DND-41 (cell line): ENCODE results near the gene COL4A2.

Experiments used
- ATAC-seq: fragments of 200-7000 bp; cut with Tn5 transposase; 3 replicates; pipeline ENCODE4 v1.9.1; 2021; ENCODE audit warnings: low read depth; ENCODE audit not compliant: insufficient read depth
- DNase-seq: peaks from one replicate; pipeline ENCODE4 v3.0.0-alpha.2; 2020
- H2AFZ ChIP-seq: 2 replicates; pipeline ENCODE4 v1.6.0; 2012; ENCODE audit warnings: low read depth, low read length
- H3K27ac ChIP-seq: 2 replicates; pipeline ENCODE4 v1.5.1; 2012; ENCODE audit warnings: low read length, inconsistent platforms
- H3K27me3 ChIP-seq: fragments of 200-600 bp; sonication (generic); 2 replicates; pipeline ENCODE4 v1.6.0; 2012; ENCODE audit warnings: low read length, mild to moderate bottlenecking, inconsistent platforms; ENCODE audit not compliant: insufficient read depth, poor library complexity
- H3K36me3 ChIP-seq: 2 replicates; pipeline ENCODE4 v1.5.1; 2012; ENCODE audit warnings: low read length, inconsistent platforms; ENCODE audit not compliant: insufficient read depth
- H3K4me1 ChIP-seq: 2 replicates; pipeline ENCODE4 v1.5.1; 2012; ENCODE audit warnings: mild to moderate bottlenecking, low read length; ENCODE audit not compliant: insufficient read depth
- H3K4me2 ChIP-seq: 2 replicates; pipeline ENCODE4 v1.6.0; 2012; ENCODE audit warnings: mild to moderate bottlenecking, moderate library complexity, low read length, inconsistent platforms; ENCODE audit not compliant: insufficient read depth
- H3K4me3 ChIP-seq, 2 experiments: fragments of 200-600 bp in 1 of 2; shearing (Covaris generic) in 1 of 2; 2 replicates each; pipeline ENCODE4 v1.5.1; 2012 to 2016; ENCODE audit warnings: inconsistent platforms in 2 of 2, low read length in 2 of 2, mild to moderate bottlenecking in 2 of 2, low read depth in 1 of 2, moderate library complexity in 1 of 2
- H3K79me2 ChIP-seq: 2 replicates; pipeline ENCODE4 v1.6.0; 2012; ENCODE audit warnings: low read length, inconsistent platforms; ENCODE audit not compliant: insufficient read depth
- H3K9ac ChIP-seq: 2 replicates; pipeline ENCODE4 v1.6.0; 2012; ENCODE audit warnings: low read depth, mild to moderate bottlenecking, inconsistent platforms, low read length, moderate library complexity
- H3K9me3 ChIP-seq: 2 replicates; pipeline ENCODE4 v1.5.1; 2012; ENCODE audit warnings: low read length, moderate library complexity, mild to moderate bottlenecking, inconsistent platforms; ENCODE audit not compliant: insufficient read depth, severe bottlenecking
- H4K20me1 ChIP-seq: 2 replicates; pipeline ENCODE4 v1.6.0; 2012; ENCODE audit warnings: low read length; ENCODE audit not compliant: insufficient read depth
- CTCF ChIP-seq: IDR thresholded peaks from 2 replicates; pipeline ENCODE4 v1.5.1; 2012; ENCODE audit warnings: borderline replicate concordance, low read length, moderate library complexity, mild to moderate bottlenecking; ENCODE audit not compliant: poor library complexity, severe bottlenecking; ENCODE audit errors: extremely low read depth
- EZH2 ChIP-seq: IDR thresholded peaks from 3 replicates; pipeline ENCODE4 v1.6.1; 2012; ENCODE audit warnings: borderline replicate concordance, low read depth, mild to moderate bottlenecking, moderate library complexity, low read length, inconsistent platforms; ENCODE audit not compliant: severe bottlenecking

Gene COL4A2

DNA sequence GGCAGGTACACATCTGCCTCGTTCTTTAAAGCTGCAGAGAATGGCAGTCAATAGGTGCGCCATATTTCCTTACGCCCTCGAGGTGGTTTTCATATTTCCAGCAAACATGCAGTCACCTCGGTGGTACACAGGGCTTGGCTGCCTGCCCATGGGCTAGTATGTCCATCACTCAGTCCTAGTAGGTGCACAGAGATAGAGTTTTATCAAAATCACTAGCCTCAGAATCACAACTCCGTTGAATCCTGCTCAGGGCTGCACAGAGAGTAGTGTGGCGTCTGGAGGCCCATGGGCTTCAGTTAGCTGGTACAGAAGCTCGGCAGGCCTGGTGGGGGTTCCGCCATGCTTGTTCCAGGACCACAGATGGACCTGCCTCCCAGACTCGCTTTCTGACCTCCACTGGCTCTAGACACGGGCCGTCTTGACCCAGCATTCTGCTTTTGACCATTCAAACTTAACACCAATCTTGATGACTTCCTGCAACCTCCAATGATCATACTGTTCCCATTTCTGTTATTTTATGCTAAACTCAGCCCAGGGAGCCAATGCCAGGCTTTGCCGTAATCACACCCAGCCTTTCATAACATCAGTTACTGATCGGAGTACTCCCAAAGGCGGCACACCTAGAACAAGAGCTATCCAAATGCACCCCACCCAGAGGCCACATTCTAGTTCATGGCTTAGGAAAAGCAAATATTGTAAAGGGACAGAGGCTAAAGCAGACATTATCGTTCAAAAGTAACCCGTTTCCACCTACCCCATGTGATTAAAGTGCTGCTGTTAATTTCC is 134.1 kb downstream of the COL4A2 start:
- TF ChIP-seq EZH2 (no peak), CTCF (no peak)
- Histone ChIP-seq H3K4me1 (no peaks in the 10 kb centered on the region), H3K27ac (no peak overlapping the region), H4K20me1 (peaks cover 23% of the 10 kb centered on the region), H2AFZ (no peak overlapping the region), H3K4me3 (no peak overlapping the region), H3K36me3 (no peaks in the 10 kb centered on the region), H3K4me2 (no peak overlapping the region), H3K27me3 (peaks cover 59% of the 10 kb centered on the region), H3K79me2 (no peaks in the 10 kb centered on the region), H3K9ac (no peak overlapping the region), H3K9me3 (no peaks in the 10 kb centered on the region)
- DNase-seq = no peak
- no peak for ATAC-seq

GRCh38 chr13:110442930-110443621 is 136.0 kb downstream of the COL4A2 start:
- Histone ChIP-seq H3K27ac (no peak overlapping the region), H3K9me3 (no peaks in the 10 kb centered on the region), H3K9ac (no peak overlapping the region), H3K27me3 (peaks cover 62% of the 10 kb centered on the region), H3K36me3 (no peaks in the 10 kb centered on the region), H4K20me1 (peaks cover 23% of the 10 kb centered on the region), H3K4me2 (no peak overlapping the region), H3K79me2 (no peaks in the 10 kb centered on the region), H3K4me3 (no peak overlapping the region), H2AFZ (no peak overlapping the region), H3K4me1 (no peaks in the 10 kb centered on the region)
- TF ChIP-seq EZH2 = no peak
- TF ChIP-seq CTCF = no peak
- no peak for DNase-seq
- no peak for ATAC-seq

GRCh38 chr13:110443622-110444225 is 136.6 kb downstream of the COL4A2 start:
- Histone ChIP-seq H4K20me1 (peaks cover 20% of the 10 kb centered on the region), H3K9me3 (no peaks in the 10 kb centered on the region), H2AFZ (no peak overlapping the region), H3K27ac (no peak overlapping the region), H3K4me3 (no peak overlapping the region), H3K79me2 (no peaks in the 10 kb centered on the region), H3K4me2 (no peak overlapping the region), H3K36me3 (no peaks in the 10 kb centered on the region), H3K27me3 (peaks cover 64% of the 10 kb centered on the region), H3K9ac (no peak overlapping the region), H3K4me1 (no peaks in the 10 kb centered on the region)
- ATAC-seq (no peak), DNase-seq (no peak)
- TF ChIP-seq CTCF (no peak), EZH2 (no peak)
